ENCODE results near the gene FUT1. TPM values are rescaled to one million over a fixed set of nuclear protein-coding genes. Genes with fewer than 3 reads are reported as not detected.
A peak's percentile ranks its signal among the peaks of the same experiment; 100 is the strongest.

The FUT1 gene
- polyA plus RNA-seq, 1 donor (not counting 4 experiments of a cell fraction or from before 2014, with no cell fraction given): 3.7 TPM

DNA sequence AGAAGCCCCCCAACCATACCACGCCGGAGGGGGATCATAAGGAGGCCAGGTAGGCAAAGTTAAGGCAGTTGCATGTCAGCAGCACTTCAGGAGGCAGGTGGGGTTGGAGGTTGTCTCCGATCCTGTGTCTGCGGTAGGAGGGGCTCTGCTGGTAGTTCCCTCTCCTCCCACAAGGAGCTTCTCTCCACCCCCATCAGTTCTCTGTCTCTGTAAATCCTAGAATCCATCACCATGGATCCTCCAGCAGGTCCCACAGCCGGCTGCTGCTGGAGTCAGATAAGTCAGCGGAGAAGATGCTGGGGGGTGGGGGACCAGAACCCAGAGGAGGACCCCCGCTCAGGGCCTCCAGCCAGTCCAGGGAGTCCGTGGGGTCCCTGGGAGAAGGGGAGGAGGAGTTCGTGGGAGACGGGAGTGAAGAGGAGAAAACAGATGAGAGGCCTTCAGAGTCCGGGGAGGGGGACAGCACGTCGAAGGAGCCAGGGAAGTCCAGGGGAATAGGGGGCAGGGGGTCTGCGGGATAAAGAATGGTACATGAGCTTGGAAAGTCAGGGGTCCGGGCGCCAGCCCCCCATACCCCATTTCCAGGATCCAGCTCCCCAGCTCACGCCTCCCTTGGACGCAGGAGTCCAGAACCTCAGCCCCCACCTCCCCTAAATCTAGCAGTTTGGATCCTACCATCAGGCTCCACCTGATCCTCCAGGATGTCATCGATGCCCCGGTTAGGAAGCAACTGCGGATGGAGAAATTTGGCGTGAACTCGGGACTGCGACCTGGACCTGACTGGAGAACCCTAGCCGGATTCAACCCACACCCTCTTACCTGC, 39.2 kb downstream of the FUT1 start:
- Histone ChIP-seq H3K4me3 (ENCODE audit: control insufficient read depth in 2 of 3, extremely low read depth in 1 of 3, insufficient read depth in 2 of 3, low read depth in 1 of 3, low read length in 3 of 3) (peak overlapping the region; percentile 71 to 94 (median 81)), H3K79me2 (ENCODE audit: control insufficient read depth, insufficient read depth, low read length) (peaks cover 4% of the 10 kb centered on the region), H4K20me1 (ENCODE audit: control insufficient read depth, extremely low read depth, insufficient read depth, low read length) (no peaks in the 10 kb centered on the region), H3K9ac (ENCODE audit: control insufficient read depth, extremely low read depth, insufficient read depth, low read length) (peak overlapping the region; percentile 73), H3K27ac (ENCODE audit: control insufficient read depth, insufficient read depth, low read length) (peak overlapping the region; percentile 49), H3K4me2 (ENCODE audit: control insufficient read depth, extremely low read depth, insufficient read depth, low read depth, low read length) (peak overlapping the region; percentile 89), H2AFZ (ENCODE audit: control insufficient read depth, low read length) (peak overlapping the region; percentile 96), H3K9me1 (ENCODE audit: control insufficient read depth, extremely low read depth, insufficient read depth, low read length) (no peaks in the 10 kb centered on the region), H3K9me3 (ENCODE audit: control insufficient read depth, low read depth, low read length) (no peaks in the 10 kb centered on the region), H3K36me3 (ENCODE audit: control insufficient read depth in 2 of 2, extremely low read depth in 1 of 2, insufficient read depth in 2 of 2, low read length in 2 of 2) (no peaks in the 10 kb centered on the region), H3K27me3 (ENCODE audit: control insufficient read depth, extremely low read depth, insufficient read depth, low read length) (no peaks in the 10 kb centered on the region), H3K4me1 (ENCODE audit: control insufficient read depth, extremely low read depth, insufficient read depth, low read length) (peaks cover 30% of the 10 kb centered on the region)
- dilution Hi-C loops (cut with MboI; ENCODE audit: extremely low pct_ligation_motif_present, low sequenced_read_pairs): no loop called here
- DNase-seq (ENCODE audit: low read depth, low spot score): no peak
- FAIRE-seq: no peak
- TF ChIP-seq CTCF (optimal IDR thresholded peaks at IDR 0.05 in 1 of 3, IDR thresholded peaks at IDR 0.05 in 1 of 3, conservative IDR thresholded peaks at IDR 0.05 in 1 of 3; ENCODE audit: extremely low read depth in 1 of 3, insufficient read depth in 2 of 3, low read length in 3 of 3) (peak in 2 of 3 experiments; percentile 29 to 32), EZH2 (IDR thresholded peaks at IDR 0.05; ENCODE audit: low read length) (no peak)

DNA sequence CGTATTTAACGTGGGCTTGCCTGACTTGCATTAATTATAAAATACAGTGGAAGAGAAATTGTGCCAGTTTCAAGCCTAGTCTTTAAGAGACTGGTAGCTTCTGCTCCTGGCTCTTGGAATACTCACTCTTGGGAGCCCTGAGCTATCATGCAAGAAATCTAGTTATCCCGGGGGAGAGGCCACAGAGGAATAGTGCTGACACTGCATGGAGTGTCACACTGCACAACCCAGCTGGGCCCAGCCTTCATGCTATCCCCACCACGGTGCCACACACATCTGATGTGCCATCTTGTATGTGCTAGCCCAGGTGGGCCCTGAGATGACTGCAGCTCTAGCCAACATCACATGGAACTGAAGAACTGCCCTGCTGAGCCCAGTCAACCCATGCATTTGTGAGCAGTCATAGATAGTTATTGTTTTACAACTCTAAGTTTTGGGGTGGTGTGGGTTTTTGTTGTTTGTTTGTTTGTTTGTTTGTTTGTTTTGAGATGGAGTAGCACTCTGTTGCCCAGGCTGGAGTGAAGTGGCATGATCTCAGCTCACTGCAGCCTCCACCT, 41.3 kb downstream of the FUT1 start:
- H3K27ac ChIP-seq (ENCODE audit: control insufficient read depth, insufficient read depth, low read length): no peak overlapping the region
- H3K9me3 ChIP-seq (ENCODE audit: control insufficient read depth, low read depth, low read length): no peaks in the 10 kb centered on the region
- no peak overlapping the region for H3K4me3 ChIP-seq (ENCODE audit: control insufficient read depth in 2 of 3, extremely low read depth in 1 of 3, insufficient read depth in 2 of 3, low read depth in 1 of 3, low read length in 3 of 3)
- no peak for FAIRE-seq
- H4K20me1 ChIP-seq (ENCODE audit: control insufficient read depth, extremely low read depth, insufficient read depth, low read length): no peaks in the 10 kb centered on the region
- no peaks in the 10 kb centered on the region for H3K9me1 ChIP-seq (ENCODE audit: control insufficient read depth, extremely low read depth, insufficient read depth, low read length)
- H2AFZ ChIP-seq (ENCODE audit: control insufficient read depth, low read length): no peak overlapping the region
- no peak overlapping the region for H3K4me2 ChIP-seq (ENCODE audit: control insufficient read depth, extremely low read depth, insufficient read depth, low read depth, low read length)
- peaks cover 4% of the 10 kb centered on the region for H3K79me2 ChIP-seq (ENCODE audit: control insufficient read depth, insufficient read depth, low read length)
- DNase-seq (ENCODE audit: low read depth, low spot score): no peak
- no peak for TF ChIP-seq CTCF (optimal IDR thresholded peaks at IDR 0.05 in 1 of 3, IDR thresholded peaks at IDR 0.05 in 1 of 3, conservative IDR thresholded peaks at IDR 0.05 in 1 of 3; ENCODE audit: extremely low read depth in 1 of 3, insufficient read depth in 2 of 3, low read length in 3 of 3)
- no peak for TF ChIP-seq EZH2 (IDR thresholded peaks at IDR 0.05; ENCODE audit: low read length)
- no peaks in the 10 kb centered on the region for H3K36me3 ChIP-seq (ENCODE audit: control insufficient read depth in 2 of 2, extremely low read depth in 1 of 2, insufficient read depth in 2 of 2, low read length in 2 of 2)
- no peaks in the 10 kb centered on the region for H3K27me3 ChIP-seq (ENCODE audit: control insufficient read depth, extremely low read depth, insufficient read depth, low read length)
- H3K9ac ChIP-seq (ENCODE audit: control insufficient read depth, extremely low read depth, insufficient read depth, low read length): no peak overlapping the region
- peaks cover 24% of the 10 kb centered on the region for H3K4me1 ChIP-seq (ENCODE audit: control insufficient read depth, extremely low read depth, insufficient read depth, low read length)
- dilution Hi-C loops (cut with MboI; ENCODE audit: extremely low pct_ligation_motif_present, low sequenced_read_pairs): no loop called here
